GM23248 (cell line): ENCODE data around the gene PJA1.

Experiments
- EZH2 ChIP-seq: fragments of 200-600 bp; sonication (generic); IDR thresholded peaks from 2 replicates; pipeline ENCODE4 v1.6.1; 2018; ENCODE audit warnings: antibody characterized with exemption, mild to moderate bottlenecking; ENCODE audit not compliant: insufficient read depth, poor library complexity, severe bottlenecking
- EZH2phosphoT487 ChIP-seq: fragments of 200-600 bp; sonication (generic); IDR thresholded peaks from 2 replicates; pipeline ENCODE4 v1.6.1; 2018; ENCODE audit warnings: antibody characterized with exemption, moderate library complexity, mild to moderate bottlenecking, low read depth; ENCODE audit not compliant: insufficient read depth

DNA sequence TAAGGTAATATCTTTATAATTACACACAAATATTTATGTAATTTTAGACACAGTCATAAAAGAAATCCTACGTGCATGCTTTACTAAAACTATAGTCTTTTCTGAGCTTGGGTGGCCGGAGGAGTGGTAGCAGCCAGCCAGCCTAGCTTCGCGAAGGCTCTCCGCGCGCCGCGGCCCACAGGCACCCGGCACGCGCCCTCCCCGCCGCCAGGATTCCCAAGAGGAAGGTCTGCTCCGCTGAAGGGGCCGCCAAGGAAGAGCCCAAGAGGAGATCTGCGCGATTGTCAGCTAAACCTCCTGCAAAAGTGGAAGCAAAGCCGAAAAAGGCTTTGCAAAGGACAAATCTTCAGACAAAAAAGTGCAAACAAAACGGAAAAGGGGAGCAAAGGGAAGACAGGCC, 8.7 kb upstream of the PJA1 start:
- TF ChIP-seq EZH2 (no peak), EZH2phosphoT487 (no peak)
